Duodenal mucosa (tissue), 2 donors: ENCODE data around the gene MYL11.
"Not testable (repeated sequence)": the region's sequence is repeated elsewhere in the genome, so short reads cannot be mapped to it uniquely, and the experiment has no call there.

ENCODE experiments used
- H3K27ac ChIP-seq: one replicate; pipeline ENCODE4 v1.7.0; 2013; ENCODE audit warnings: low read depth, low read length
- H3K27me3 ChIP-seq, 2 donors: one replicate each; pipeline ENCODE4 v1.7.0; 2013; ENCODE audit warnings: low read length in 2 of 2, control low read depth in 1 of 2; ENCODE audit not compliant: insufficient read depth in 2 of 2, control insufficient read depth in 1 of 2
- H3K36me3 ChIP-seq, 2 donors: one replicate each; pipeline ENCODE4 v1.7.0; 2013; ENCODE audit warnings: low read length in 2 of 2, control low read depth in 1 of 2; ENCODE audit not compliant: insufficient read depth in 2 of 2, control insufficient read depth in 1 of 2
- H3K4me1 ChIP-seq, 2 donors: one replicate each; pipeline ENCODE4 v1.7.0; 2013; ENCODE audit warnings: low read length in 2 of 2, control low read depth in 1 of 2; ENCODE audit not compliant: insufficient read depth in 2 of 2, control insufficient read depth in 1 of 2
- H3K4me3 ChIP-seq, 2 donors: one replicate each; pipeline ENCODE4 v1.7.0; 2013; ENCODE audit warnings: low read length in 2 of 2, low read depth in 1 of 2
- H3K9ac ChIP-seq, 2 donors: one replicate each; pipeline ENCODE4 v1.7.0; 2013; ENCODE audit warnings: low read length in 2 of 2, low read depth in 1 of 2
- H3K9me3 ChIP-seq, 2 donors: one replicate each; pipeline ENCODE4 v1.7.0; 2013; ENCODE audit warnings: low read length in 2 of 2, control low read depth in 1 of 2; ENCODE audit not compliant: control insufficient read depth in 1 of 2

The MYL11 gene, protein sequence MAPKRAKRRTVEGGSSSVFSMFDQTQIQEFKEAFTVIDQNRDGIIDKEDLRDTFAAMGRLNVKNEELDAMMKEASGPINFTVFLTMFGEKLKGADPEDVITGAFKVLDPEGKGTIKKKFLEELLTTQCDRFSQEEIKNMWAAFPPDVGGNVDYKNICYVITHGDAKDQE

DNA sequence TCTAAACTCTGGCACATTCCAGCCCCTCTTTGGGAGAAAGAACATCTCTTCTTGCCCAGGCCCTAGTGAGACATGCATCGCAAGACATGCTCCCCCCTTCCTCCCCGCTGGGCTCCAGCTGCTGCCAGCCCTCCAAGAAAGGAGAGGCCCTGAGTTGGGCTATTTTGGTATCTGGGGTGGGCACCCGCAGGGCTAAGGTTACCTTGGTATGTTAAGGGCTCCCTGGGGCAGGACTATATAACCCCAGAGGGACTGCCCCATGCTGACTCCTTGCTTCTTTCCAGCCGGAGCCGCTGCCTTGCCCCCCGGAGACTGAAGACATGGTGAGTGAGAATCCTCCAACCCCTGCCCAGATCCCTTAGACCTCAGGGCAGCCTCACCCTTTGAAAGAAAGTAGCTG, at the start of gene MYL11:
Gene MYL11, plus strand, starts transcription at position 265 of the 400 bp plus-strand sequence. Its CDS starts 56 bp downstream, at position 321.
- peaks cover 20% of the 10 kb centered on the region in 2 donors for H3K4me1 ChIP-seq
- H3K4me3 ChIP-seq = no peak within 1 kb of the TSS
- no peaks in the 10 kb centered on the region for H3K9me3 ChIP-seq
- no peaks in the 10 kb centered on the region for H3K36me3 ChIP-seq
- no peaks in the 10 kb centered on the region for H3K27me3 ChIP-seq
- H3K9ac ChIP-seq = no peak within 1 kb of the TSS
- H3K27ac ChIP-seq = no peak within 1 kb of the TSS

DNA sequence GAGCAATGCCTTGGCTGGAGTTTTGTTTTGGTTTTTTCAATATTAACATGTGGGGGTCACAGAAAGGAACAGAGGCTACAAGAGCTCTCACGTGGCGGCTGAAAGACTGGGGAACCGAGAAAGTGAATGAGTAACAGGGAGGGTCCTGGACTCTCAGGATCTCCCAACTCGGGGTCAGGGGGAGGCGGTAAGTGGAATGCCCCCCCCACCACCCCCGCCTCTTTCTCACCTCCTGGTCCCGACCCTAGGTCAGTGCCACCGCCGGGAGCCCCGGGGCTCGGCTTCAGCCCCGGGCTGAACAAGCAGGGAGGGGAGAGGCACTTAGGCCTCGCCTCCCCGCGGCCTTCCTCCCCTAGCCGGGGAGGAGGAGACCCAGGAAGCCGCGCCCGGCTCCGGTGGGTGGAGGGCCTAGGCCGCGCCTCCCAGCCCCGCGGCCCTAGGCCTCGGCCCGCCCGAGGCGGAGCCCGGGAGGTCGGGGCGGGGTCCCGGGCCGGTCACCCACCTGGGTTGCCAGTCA, 40.1 kb upstream of the MYL11 start:
- not testable (repeated sequence) for H3K36me3 ChIP-seq, H3K27me3 ChIP-seq, H3K27ac ChIP-seq, H3K9me3 ChIP-seq, H3K4me1 ChIP-seq
- peak overlapping the region; percentile 55 to 61 for H3K4me3 ChIP-seq
- H3K9ac ChIP-seq = peak overlapping the region in 1 of 2 donors; percentile 33

DNA sequence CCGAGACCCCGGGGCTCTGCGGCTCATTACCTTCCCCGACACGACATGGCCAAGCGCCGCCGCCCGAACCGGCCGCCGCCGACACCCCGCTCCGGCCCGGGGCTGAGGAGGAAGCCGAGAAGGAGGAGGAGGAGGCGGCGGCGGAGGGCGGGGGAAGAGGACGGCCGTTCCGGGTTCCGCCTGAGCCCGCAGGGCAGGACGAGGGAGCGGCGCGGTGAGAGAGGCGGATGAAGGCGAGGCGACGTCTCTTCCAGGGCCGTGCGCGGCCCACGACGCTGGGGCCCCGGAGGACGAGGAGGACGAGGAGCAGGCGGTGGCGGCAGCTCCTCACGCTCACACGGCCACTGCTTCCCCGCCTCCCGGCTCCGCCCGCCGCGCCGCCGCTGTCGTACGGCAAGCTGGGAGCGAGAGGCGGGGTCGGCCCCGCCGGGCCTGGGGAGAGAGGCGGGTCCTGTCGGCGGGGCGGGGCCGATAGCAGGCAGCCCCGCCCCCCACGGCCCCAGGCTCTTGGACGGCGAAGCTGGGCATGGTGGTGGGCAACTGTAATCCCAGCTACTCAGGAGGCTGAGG, 39.5 kb upstream of the MYL11 start:
- Histone ChIP-seq H3K27ac (peak overlapping the region; percentile 95), H3K9ac (peak overlapping the region in 1 of 2 donors; percentile 66), H3K4me3 (peak overlapping the region; percentile 73 to 74)
- not testable (repeated sequence) for H3K4me1 ChIP-seq, H3K36me3 ChIP-seq, H3K27me3 ChIP-seq, H3K9me3 ChIP-seq

DNA sequence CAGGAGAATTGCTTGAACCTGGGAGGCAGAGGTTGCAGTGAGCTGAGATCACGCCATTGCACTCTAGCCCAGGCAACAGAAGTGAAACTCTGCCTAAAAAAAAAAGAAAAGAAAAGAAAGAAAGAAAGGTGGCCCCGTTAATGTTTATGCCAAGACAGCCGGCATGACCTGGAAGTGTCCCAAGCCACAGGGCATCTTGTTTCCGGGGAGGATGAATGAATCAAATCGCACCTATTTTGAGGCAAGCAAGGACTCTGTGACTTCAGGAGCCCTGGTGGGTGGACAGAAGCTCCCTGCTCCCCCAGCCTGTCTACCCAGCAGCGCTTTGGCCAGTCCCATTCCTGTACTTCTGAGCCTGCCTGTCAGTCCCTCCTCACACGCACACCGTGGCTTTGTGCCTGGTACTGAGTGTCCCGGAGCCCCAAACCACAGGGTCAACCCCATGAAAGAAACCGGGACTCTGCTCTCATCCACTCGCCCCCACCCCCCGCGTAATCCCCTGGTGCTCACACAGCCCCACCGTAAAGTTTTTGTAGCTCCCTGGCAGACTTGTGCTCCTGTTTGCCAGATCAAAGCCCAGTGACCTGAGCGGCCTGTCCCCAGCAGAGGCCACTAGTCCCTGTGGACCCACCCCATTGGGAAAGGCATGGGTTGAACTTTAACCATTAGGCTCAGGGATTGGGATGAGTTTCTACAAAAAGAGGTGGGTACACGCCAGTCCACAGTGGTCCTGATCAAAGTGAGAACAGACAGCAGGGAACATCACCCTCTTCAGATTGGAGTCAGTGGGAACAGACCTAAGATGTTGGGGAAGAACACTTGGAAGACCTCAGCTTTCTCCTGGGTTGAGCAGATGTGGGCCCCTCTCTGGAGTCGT, 38.8 kb upstream of the MYL11 start:
- Histone ChIP-seq H3K27ac (peak overlapping the region; percentile 95), H3K9me3 (no peaks in the 10 kb centered on the region), H3K36me3 (no peaks in the 10 kb centered on the region), H3K4me1 (peaks cover 7 to 8% of the 10 kb centered on the region in 2 donors), H3K4me3 (peak overlapping the region; percentile 72 to 73), H3K27me3 (no peaks in the 10 kb centered on the region), H3K9ac (peak overlapping the region in 1 of 2 donors; percentile 60)

DNA sequence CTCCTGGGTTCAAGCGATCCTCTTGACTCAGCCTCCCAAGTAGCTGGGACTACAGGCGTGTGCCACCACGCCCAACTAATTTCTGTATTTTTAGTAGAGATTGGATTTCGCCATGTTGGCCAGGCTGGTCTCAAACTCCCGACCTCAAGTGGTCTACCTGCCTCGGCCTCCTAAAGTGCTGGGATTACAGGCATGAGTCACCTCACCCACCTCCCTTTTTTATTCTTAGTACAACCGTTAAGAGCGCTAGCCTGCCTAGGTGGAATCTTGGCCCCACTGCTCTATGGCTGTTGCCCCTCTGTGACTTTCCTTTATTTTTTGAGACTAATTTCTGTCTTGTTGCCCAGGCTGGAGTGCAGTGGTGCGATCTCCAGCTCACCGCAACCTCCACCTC, 36.6 kb upstream of the MYL11 start:
- not testable (repeated sequence) for H3K4me3 ChIP-seq, H3K27me3 ChIP-seq, H3K27ac ChIP-seq, H3K9me3 ChIP-seq, H3K36me3 ChIP-seq, H3K4me1 ChIP-seq, H3K9ac ChIP-seq

DNA sequence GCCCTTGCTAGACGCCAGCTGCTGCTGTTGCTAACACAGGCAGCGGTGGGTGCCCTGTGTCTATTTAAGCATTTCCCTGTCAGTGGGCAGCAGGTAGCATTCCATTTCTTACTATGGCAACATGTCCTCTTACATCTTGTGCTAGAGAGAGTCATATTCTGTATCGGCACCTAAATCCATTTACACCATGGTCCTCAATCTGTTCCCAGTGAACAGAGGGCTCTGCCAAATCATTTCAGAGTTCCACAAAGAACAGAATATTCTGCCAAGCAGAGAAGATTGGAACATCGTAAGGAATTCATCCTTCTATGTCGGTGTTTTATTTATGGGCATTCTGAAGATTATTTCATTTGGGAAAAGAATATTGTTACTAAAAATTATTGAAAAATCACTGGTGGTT, 35.9 kb upstream of the MYL11 start:
- not testable (repeated sequence) for H3K27ac ChIP-seq

DNA sequence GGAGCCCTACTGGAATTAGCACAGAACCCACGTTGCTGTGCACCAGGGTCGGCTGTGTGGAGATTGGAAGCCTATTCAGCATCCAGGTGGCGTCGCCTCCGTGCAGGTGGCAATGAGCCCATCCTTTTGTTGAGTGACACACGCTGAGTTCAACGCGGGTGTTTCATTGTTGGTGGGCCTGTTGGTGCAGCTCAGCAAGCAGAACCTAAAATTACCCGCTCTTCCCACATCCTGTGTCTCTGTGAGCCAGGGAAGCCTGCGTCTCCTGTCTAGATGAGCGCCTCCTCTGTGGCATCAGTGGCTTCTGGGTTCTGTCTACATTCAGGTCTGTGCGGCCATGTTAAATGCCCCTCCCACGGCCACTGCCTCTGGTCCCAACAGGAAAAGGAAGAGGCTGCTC, 34.0 kb upstream of the MYL11 start:
- Histone ChIP-seq H3K4me3 (no peak overlapping the region), H3K36me3 (no peaks in the 10 kb centered on the region), H3K27ac (no peak overlapping the region), H3K9me3 (no peaks in the 10 kb centered on the region), H3K27me3 (no peaks in the 10 kb centered on the region), H3K4me1 (peaks cover 6% of the 10 kb centered on the region in 2 donors), H3K9ac (no peak overlapping the region)

More for the DNA sequence above, 35.9 kb upstream of the MYL11 start:
- H3K27me3 ChIP-seq, H3K9ac ChIP-seq, H3K9me3 ChIP-seq, H3K4me3 ChIP-seq, H3K4me1 ChIP-seq, H3K36me3 ChIP-seq: not testable (repeated sequence)

DNA sequence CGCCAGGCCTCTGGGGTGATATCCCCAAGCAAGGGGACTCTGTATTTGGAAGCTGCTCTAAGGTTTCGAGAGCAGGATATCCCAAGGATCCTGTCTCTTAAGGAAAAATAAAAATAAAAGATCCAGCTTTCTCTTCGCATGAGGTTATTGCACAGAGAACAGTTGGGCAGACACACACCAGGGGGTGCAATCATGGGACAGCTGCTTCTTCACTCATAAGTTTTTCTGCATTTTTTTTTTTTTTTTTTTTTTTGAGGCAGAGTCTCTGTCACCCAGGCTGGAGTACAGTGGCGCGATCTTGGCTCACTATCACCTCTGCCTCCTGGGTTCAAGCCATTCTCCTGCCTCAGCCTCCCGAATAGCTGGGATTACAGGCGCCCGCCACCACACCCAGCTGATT, 32.6 kb upstream of the MYL11 start:
- not testable (repeated sequence) for H3K4me1 ChIP-seq, H3K36me3 ChIP-seq, H3K27me3 ChIP-seq, H3K9me3 ChIP-seq, H3K27ac ChIP-seq, H3K4me3 ChIP-seq, H3K9ac ChIP-seq

DNA sequence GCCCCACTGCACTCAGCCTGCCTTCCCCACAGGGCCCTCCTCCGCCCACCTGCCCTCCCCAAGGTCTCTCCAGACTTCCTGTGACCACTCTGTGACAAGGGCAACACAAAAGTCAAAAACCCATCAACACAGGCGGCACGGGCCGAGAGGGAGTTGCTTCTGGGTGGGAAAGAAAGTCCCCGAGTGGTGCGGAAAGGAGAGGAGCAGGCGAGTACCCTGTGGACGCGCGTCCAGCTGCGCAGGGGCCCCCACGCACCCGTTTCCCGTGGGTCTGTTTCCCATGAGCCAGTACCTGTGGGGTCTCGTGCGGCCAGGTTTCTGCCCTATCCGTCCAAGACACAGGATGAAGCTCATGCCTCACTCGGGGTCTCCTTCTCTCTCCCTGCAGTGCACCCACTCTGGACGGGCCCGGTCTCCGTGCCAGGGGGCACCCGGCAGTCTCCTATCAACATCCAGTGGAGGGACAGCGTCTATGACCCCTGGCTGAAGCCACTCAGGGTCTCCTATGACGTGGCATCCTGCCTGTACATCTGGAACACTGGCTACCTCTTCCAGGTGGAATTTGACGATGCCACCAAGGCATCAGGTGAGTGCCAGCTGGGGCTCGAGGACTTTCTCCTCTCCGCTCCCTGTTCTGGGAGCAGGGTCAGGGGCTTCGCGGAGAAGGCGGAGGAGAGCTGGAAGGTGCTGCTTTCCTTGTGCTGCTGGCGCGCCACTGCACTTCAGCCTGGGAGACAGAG, 31.7 kb upstream of the MYL11 start:
- H3K27ac ChIP-seq = no peak overlapping the region
- H3K36me3 ChIP-seq = no peaks in the 10 kb centered on the region
- H3K27me3 ChIP-seq = no peaks in the 10 kb centered on the region
- H3K4me1 ChIP-seq = no peaks in the 10 kb centered on the region
- H3K4me3 ChIP-seq = no peak overlapping the region
- no peaks in the 10 kb centered on the region for H3K9me3 ChIP-seq
- no peak overlapping the region for H3K9ac ChIP-seq

DNA sequence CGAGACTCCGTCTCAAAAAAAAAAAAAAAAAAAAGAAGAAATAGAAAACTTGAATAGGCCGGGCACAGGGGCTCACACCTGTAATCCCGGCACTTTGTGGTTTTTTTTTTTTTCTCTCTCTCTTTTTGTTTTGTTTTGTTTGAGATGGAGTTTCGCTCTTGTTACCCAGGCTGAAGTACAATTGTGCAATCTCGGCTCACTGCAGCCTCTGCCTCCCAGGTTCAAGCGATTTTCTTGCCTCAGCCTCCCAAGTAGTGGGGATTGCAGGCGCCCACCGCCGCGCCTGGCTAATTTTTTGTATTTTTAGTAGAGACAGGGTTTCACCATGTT, 31.1 kb upstream of the MYL11 start:
- not testable (repeated sequence) for H3K9ac ChIP-seq, H3K4me1 ChIP-seq, H3K27me3 ChIP-seq, H3K4me3 ChIP-seq, H3K9me3 ChIP-seq, H3K36me3 ChIP-seq, H3K27ac ChIP-seq
